IPS-20b (cell line): ENCODE results near the gene MYH15.

Source experiments
- H3K27ac ChIP-seq: one replicate; pipeline ENCODE4 v1.5.1; 2013; ENCODE audit warnings: low read length
- H3K27me3 ChIP-seq: 2 replicates; pipeline ENCODE4 v1.6.1; 2013; ENCODE audit warnings: mild to moderate bottlenecking, low read length, inconsistent platforms; ENCODE audit not compliant: insufficient read depth
- H3K36me3 ChIP-seq: 2 replicates; pipeline ENCODE4 v1.6.1; 2013; ENCODE audit warnings: low read depth, mild to moderate bottlenecking, inconsistent platforms, low read length, moderate library complexity; ENCODE audit not compliant: insufficient read depth
- H3K4me1 ChIP-seq: 2 replicates; pipeline ENCODE4 v1.6.1; 2013; ENCODE audit warnings: mild to moderate bottlenecking, control low read depth, inconsistent platforms, low read length, moderate library complexity; ENCODE audit not compliant: insufficient read depth
- H3K4me3 ChIP-seq: 2 replicates; pipeline ENCODE4 v1.5.1; 2013; ENCODE audit warnings: mild to moderate bottlenecking, low read length, inconsistent platforms
- H3K9ac ChIP-seq: 2 replicates; pipeline ENCODE4 v1.6.1; 2013; ENCODE audit warnings: low read depth, mild to moderate bottlenecking, inconsistent platforms, low read length, moderate library complexity
- H3K9me3 ChIP-seq: 2 replicates; pipeline ENCODE4 v1.6.1; 2013; ENCODE audit warnings: mild to moderate bottlenecking, low read depth, low read length, inconsistent platforms; ENCODE audit not compliant: insufficient read depth

Gene MYH15

GRCh38 chr3:108507902-108508301 lies 2.5 kb downstream of the MYH15 start:
- H3K36me3 ChIP-seq, result no peaks in the 10 kb centered on the region
- H3K9me3 ChIP-seq, result no peaks in the 10 kb centered on the region; the same call in 1 of the 2 replicates
- no peak overlapping the region for H3K9ac ChIP-seq
- no peak overlapping the region for H3K4me3 ChIP-seq
- H3K4me1 ChIP-seq, result no peaks in the 10 kb centered on the region
- no peak overlapping the region for H3K27ac ChIP-seq
- H3K27me3 ChIP-seq, result no peaks in the 10 kb centered on the region

GRCh38 chr3:108505811-108506210 lies 4.6 kb downstream of the MYH15 start:
- H3K9me3 ChIP-seq, result no peaks in the 10 kb centered on the region; the same call in 1 of the 2 replicates

GRCh38 chr3:108503722-108504121 lies 6.7 kb downstream of the MYH15 start:
- Histone ChIP-seq H3K4me3 (no peak overlapping the region), H3K27me3 (no peaks in the 10 kb centered on the region), H3K9ac (no peak overlapping the region), H3K27ac (no peak overlapping the region), H3K4me1 (no peaks in the 10 kb centered on the region), H3K9me3 (no peaks in the 10 kb centered on the region; the same call in 1 of the 2 replicates), H3K36me3 (no peaks in the 10 kb centered on the region)

More at GRCh38 chr3:108505811-108506210, 4.6 kb downstream of the MYH15 start:
- Histone ChIP-seq H3K4me1 (no peaks in the 10 kb centered on the region), H3K27me3 (no peaks in the 10 kb centered on the region), H3K9ac (no peak overlapping the region), H3K4me3 (no peak overlapping the region), H3K36me3 (no peaks in the 10 kb centered on the region), H3K27ac (no peak overlapping the region)

- Histone ChIP-seq H3K4me3 (no peak overlapping the region), H3K9me3 (no peaks in the 10 kb centered on the region; the same call in 1 of the 2 replicates), H3K27ac (no peak overlapping the region), H3K27me3 (no peaks in the 10 kb centered on the region), H3K36me3 (no peaks in the 10 kb centered on the region), H3K4me1 (no peaks in the 10 kb centered on the region), H3K9ac (no peak overlapping the region)
Measured at GRCh38 chr3:108501535-108501934, 8.9 kb downstream of the MYH15 start.

GRCh38 chr3:108500728-108501127 lies 9.7 kb downstream of the MYH15 start:
- Histone ChIP-seq H3K9me3 (no peaks in the 10 kb centered on the region; the same call in 1 of the 2 replicates), H3K27me3 (no peaks in the 10 kb centered on the region), H3K36me3 (no peaks in the 10 kb centered on the region), H3K9ac (no peak overlapping the region), H3K4me3 (no peak overlapping the region), H3K4me1 (no peaks in the 10 kb centered on the region), H3K27ac (no peak overlapping the region)

GRCh38 chr3:108497271-108497670 lies 13.1 kb downstream of the MYH15 start:
- H3K27me3 ChIP-seq, result no peaks in the 10 kb centered on the region
- H3K4me3 ChIP-seq, result no peak overlapping the region
- no peak overlapping the region for H3K27ac ChIP-seq
- H3K36me3 ChIP-seq, result no peaks in the 10 kb centered on the region
- no peak overlapping the region for H3K9ac ChIP-seq
- H3K4me1 ChIP-seq, result no peaks in the 10 kb centered on the region
- no peaks in the 10 kb centered on the region for H3K9me3 ChIP-seq

GRCh38 chr3:108495717-108496116 lies 14.7 kb downstream of the MYH15 start:
- Histone ChIP-seq H3K36me3 (no peaks in the 10 kb centered on the region), H3K9ac (no peak overlapping the region), H3K27me3 (no peaks in the 10 kb centered on the region), H3K4me3 (no peak overlapping the region), H3K27ac (no peak overlapping the region), H3K4me1 (no peaks in the 10 kb centered on the region), H3K9me3 (no peaks in the 10 kb centered on the region)

- H3K27me3 ChIP-seq, result no peaks in the 10 kb centered on the region
- no peaks in the 10 kb centered on the region for H3K9me3 ChIP-seq
- no peak overlapping the region for H3K9ac ChIP-seq
- no peak overlapping the region for H3K4me3 ChIP-seq
- H3K4me1 ChIP-seq, result no peaks in the 10 kb centered on the region
- no peak overlapping the region for H3K27ac ChIP-seq
- no peaks in the 10 kb centered on the region for H3K36me3 ChIP-seq
Measured at GRCh38 chr3:108494906-108495531, 15.4 kb downstream of the MYH15 start.

GRCh38 chr3:108493862-108494261 lies 16.5 kb downstream of the MYH15 start:
- H3K36me3 ChIP-seq, result no peaks in the 10 kb centered on the region
- H3K27me3 ChIP-seq, result no peaks in the 10 kb centered on the region
- no peaks in the 10 kb centered on the region for H3K9me3 ChIP-seq

GRCh38 chr3:108491456-108491855 lies 18.9 kb downstream of the MYH15 start:
- H3K36me3 ChIP-seq, result no peaks in the 10 kb centered on the region
- peaks cover 4% of the 10 kb centered on the region; the same call in 1 of the 2 replicates for H3K4me1 ChIP-seq
- no peak overlapping the region for H3K4me3 ChIP-seq

More at GRCh38 chr3:108493862-108494261, 16.5 kb downstream of the MYH15 start:
- H3K4me1 ChIP-seq, result no peaks in the 10 kb centered on the region
- H3K9ac ChIP-seq, result no peak overlapping the region
- H3K27ac ChIP-seq, result no peak overlapping the region
- H3K4me3 ChIP-seq, result no peak overlapping the region

GRCh38 chr3:108489776-108490175 lies 20.6 kb downstream of the MYH15 start:
- H3K4me1 ChIP-seq, result peaks cover 20% of the 10 kb centered on the region
- H3K27ac ChIP-seq, result no peak overlapping the region
- H3K27me3 ChIP-seq, result no peaks in the 10 kb centered on the region
- no peak overlapping the region for H3K4me3 ChIP-seq
- no peaks in the 10 kb centered on the region for H3K9me3 ChIP-seq
- H3K9ac ChIP-seq, result no peak overlapping the region
- H3K36me3 ChIP-seq, result no peaks in the 10 kb centered on the region

More at GRCh38 chr3:108491456-108491855, 18.9 kb downstream of the MYH15 start:
- Histone ChIP-seq H3K9ac (no peak overlapping the region), H3K27me3 (no peaks in the 10 kb centered on the region), H3K9me3 (no peaks in the 10 kb centered on the region), H3K27ac (no peak overlapping the region)

- Histone ChIP-seq H3K9ac (no peak overlapping the region), H3K36me3 (no peaks in the 10 kb centered on the region), H3K27me3 (no peaks in the 10 kb centered on the region), H3K4me3 (no peak overlapping the region), H3K27ac (no peak overlapping the region), H3K4me1 (peaks cover 22% of the 10 kb centered on the region), H3K9me3 (no peaks in the 10 kb centered on the region)
Measured at GRCh38 chr3:108488631-108489030, 21.8 kb downstream of the MYH15 start.
